Astrocyte (in vitro differentiated cells and primary cell): ENCODE data around the gene TCP1.

Source experiments
- CTCF ChIP-seq: IDR thresholded peaks from 2 replicates; pipeline ENCODE4 v1.5.1; 2011; ENCODE audit warnings: low read depth, mild to moderate bottlenecking, inconsistent platforms, low read length, moderate library complexity; ENCODE audit not compliant: insufficient read depth
- EZH2 ChIP-seq: IDR thresholded peaks from 2 replicates; pipeline ENCODE4 v1.6.1; 2012; ENCODE audit warnings: mild to moderate bottlenecking, low read length, inconsistent platforms; ENCODE audit not compliant: insufficient read depth

DNA sequence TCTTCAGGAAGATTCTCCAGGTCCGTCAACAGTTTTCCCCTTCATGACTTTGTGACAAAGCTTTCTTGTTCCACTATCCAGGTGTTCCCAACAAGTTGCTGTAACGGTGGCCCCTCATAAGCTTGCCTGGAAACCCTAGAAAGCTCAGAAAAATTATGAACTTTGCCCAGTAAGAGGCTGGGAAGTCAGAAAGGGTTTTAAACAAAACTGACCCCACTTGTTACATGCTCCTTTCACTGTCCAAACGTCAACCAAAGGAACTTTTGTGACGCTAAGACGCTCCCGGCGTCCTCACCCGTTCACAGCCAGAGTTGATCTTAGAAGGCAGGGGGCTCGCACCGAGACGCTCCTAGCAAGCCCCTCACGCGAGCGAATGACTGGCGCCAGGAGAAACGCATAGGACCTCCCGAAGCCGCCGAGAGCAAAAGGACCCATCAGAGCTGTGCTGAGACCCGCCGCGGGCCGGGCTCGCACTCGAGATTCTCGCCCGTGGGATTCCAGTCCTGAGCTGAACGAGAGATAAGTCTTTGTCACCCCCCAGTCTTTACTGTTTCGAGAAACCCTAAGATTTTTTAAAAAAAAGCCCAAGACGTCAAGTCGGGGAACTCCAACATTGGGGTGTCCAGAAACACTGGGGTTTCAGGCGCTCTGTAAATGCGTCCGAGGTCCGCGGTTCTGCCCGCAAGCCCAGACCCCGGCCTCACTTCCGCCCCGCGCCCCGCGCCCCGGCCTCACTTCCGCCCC, 28.1 kb downstream of the TCP1 start:
- TF ChIP-seq CTCF (no peak), EZH2 (no peak)
